HG03442 (cell line): ENCODE results near the gene TMED10.
"Not testable (repeated sequence)": the region's sequence is repeated elsewhere in the genome, so short reads cannot be mapped to it uniquely, and the experiment has no call there.

Experiments used
- ATAC-seq: cut with Tn5 transposase; IDR thresholded peaks from one replicate; pipeline ENCODE4 v1.9.1; 2021; ENCODE audit warnings: mild to moderate bottlenecking, moderate library complexity; ENCODE audit not compliant: unreplicated experiment

Gene TMED10

DNA sequence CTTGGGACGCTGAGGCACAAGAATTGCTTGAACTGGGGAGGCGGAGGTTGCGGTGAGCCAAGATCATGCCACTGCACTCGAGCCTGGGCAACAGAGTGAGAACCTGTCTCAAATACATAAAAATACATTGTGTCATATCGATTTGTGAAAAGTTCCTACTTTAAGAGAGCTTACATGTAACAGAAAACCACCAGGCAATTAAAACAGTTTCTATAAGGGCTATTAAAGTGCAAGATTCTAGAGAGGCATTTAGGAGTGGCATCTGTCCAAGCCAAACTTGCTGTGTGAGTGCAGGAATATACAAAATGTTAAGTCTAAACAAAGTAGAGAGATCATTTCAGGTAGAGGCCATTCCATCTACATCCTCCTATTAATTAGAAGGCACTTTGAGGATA lies 47.8 kb downstream of the TMED10 start:
- no peak for ATAC-seq

DNA sequence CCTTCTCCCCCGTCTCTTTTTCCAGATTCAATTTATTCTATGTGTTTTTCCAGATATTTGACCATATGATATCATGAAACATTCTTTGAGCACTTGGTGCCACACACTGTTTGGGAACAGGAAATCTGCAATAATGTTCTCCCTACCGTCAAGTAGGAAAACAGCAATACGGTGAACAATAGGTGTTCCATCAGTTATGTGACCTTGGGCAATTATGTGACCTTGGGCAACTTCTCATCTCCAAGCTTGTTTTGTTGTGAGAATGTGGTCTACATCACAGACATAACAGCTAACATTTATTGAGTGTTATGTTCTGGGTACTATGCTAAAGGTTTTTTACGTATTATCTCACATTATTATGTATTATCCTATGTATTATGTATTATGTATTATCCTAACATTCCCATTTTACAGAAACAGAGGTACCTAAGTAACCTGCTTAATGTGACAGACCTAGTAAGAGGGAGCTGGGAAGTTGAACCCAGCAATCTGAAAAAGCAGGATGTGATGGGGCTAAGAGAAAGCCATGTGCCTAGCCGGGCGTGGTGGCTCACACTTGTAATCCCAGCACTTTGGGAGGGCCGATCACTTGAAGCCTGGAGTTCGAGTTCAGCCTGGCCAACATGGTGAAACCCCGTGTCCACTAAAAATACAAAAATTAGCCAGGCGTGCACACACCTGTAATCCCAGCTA lies 48.4 kb downstream of the TMED10 start:
- no peak for ATAC-seq

DNA sequence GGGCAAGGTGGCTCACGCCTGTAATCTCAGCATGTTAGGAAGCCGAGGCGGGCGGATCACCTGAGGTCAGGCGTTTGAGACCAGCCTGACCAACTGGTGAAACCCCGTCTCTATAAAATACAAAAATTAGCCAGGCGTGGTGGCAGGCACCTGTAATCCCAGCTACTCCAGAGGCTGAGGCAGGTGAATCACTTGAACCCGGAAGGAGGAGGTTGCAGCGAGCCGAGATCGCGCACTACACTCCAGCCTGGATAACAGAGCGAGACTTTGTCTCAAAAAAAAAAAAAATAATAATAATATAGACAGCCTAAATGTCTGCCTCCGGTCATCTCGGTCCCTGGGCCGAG lies 49.0 kb downstream of the TMED10 start:
- not testable (repeated sequence) for ATAC-seq

GRCh38 chr14:75126679-75127473 lies 49.5 kb downstream of the TMED10 start, which contains the start of gene NEK9:
TSS of gene NEK9 (minus strand) at chr14:75127048. CDS start at chr14:75126921, 127 bp downstream.
- peak; percentile 84 for ATAC-seq

GRCh38 chr14:75126121-75126544 lies 50.3 kb downstream of the TMED10 start:
- ATAC-seq = no peak

DNA sequence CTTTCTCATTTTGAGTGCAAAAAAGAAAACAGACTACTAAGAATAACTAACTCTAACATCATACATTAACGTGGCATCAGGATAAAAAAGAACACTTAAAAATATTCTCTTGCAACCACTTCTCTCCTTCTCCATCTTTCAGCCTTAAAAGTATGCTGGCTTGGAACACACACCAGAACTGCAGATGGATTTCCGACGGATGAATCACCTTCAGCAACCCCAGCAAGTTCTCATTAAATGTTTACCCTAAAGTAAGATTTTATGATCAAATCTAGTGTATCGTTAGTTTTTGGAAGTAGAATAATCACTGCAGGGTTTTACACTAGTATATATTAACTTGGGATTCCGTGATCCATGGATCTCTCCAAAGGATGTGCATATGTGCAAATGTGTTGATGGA lies 50.8 kb downstream of the TMED10 start:
- no peak for ATAC-seq

DNA sequence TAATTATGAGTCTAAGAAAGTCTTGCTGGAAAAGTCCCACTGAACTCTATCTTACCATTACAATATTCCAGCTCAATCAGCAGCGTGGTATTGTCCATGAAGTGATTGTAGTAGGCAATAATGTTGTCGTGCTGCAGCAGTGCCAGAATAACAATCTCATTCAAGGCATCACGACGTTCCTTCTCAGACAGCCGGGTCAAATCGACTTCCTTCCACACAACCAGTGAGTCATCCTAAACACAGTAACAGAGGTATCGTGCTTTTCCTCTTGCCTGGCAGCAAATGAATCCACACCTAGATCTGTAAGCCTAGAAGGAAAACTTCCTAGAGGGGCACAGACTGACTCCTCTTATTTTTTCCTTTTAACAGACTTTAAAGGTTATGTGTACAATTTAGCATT lies 52.4 kb downstream of the TMED10 start:
- ATAC-seq = no peak

GRCh38 chr14:75121552-75121951 lies 54.9 kb downstream of the TMED10 start:
- ATAC-seq = no peak

- no peak for ATAC-seq
Observed at GRCh38 chr14:75120541-75121291, 55.7 kb downstream of the TMED10 start.

DNA sequence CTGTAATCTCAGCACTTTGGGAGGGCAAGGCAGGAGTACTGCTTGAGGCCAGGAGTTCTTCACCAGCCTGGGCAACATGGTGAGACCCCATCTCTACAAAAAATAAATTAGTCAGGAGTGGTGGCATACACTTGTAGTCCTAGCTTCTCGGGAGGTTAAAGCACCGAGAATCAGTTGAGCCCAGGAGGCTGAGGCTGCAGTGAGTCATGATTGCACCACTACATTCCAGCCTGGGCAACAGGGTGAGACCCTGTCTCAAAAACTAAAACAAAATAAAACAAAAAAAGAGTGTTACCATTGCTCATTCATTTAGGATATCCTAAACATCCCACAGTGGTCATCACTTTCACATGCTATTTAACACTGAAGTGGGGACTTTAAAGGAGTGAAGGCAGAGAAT lies 57.4 kb downstream of the TMED10 start:
- ATAC-seq = no peak

GRCh38 chr14:75113932-75114539 lies 62.4 kb downstream of the TMED10 start:
- ATAC-seq = no peak

DNA sequence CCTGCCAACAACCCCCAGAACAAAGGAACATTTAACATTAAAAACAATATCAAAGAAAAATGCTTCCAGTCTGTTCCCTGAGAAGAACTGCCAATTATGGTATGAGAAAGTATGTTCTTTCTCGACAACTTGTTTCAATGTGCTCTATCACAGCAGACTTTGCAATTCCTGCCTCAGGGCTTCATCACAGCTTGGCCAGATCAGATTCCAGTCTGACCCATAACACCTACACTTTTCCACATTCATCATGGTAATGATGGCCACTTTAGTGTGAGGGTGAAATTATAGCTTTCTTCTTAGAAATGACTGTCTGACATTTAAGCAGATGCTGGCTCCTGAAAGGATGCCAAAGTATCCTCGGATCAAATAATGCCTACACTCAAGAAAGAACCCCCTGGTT lies 66.5 kb downstream of the TMED10 start:
- ATAC-seq = no peak

- no peak for ATAC-seq
Observed at GRCh38 chr14:75107186-75107585, 69.2 kb downstream of the TMED10 start.

GRCh38 chr14:75101491-75101890 lies 74.9 kb downstream of the TMED10 start:
- ATAC-seq = no peak

GRCh38 chr14:75098682-75099081 lies 77.7 kb downstream of the TMED10 start:
- no peak for ATAC-seq

DNA sequence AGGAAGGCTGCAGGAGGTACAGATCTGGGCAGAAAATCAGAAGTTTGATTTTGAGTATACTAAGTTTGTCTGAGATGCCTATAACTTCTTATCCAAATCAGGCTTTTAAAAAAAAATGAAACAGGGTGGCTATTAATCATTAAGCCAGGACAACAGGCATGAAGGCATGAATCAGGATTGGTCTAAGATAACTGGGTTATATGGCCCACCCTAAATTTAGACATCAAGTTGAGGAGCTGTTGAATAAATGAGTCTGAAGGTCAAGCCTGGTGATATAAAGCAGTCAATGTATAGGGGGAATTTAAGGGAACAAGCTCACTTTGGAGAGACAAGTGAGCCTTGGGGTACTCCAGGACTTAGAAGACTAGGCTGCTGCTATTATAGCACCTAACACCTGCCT lies 78.2 kb downstream of the TMED10 start:
- ATAC-seq = no peak

GRCh38 chr14:75096959-75097358 lies 79.5 kb downstream of the TMED10 start:
- ATAC-seq = no peak

DNA sequence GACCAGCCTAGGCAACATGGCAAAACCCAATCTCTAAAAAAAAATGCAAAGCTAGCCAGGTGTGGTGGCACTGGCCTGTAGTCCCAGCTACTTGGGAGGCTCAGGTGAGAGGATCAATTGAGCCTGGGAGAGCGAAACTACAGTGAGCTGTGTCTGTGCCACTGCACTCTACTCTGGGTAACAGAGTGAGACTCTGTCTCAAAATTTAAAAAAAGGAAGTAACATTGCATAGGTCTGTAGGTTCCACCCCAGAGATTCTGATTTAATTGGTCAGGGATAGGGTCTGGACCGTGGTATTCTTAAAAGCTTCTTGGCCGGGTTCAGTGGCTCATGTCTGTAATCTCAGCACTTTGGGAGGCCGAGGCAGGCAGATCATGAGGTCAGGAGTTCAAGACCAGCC lies 80.7 kb downstream of the TMED10 start:
- no peak for ATAC-seq

- no peak for ATAC-seq
Observed at GRCh38 chr14:75094896-75095295, 81.5 kb downstream of the TMED10 start.

DNA sequence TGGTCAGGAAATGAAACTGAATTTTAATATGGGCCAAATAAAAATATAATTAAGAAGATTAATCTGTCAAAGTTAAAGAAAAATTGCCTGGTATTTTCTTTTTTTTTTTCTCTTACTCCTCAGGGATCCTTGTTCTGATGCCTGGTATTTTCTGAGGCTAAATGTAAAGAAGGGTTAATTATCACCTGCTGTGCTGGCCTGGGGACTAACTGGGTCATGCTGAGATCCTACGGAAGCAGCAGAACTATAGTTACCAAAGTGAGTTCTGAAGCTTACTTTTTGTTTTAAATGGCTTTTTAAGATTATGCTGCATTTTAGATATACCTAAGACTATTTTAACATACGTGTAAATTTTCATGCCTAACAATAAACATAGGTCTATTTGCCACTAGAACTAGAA lies 83.7 kb downstream of the TMED10 start:
- no peak for ATAC-seq

- no peak for ATAC-seq
Observed at GRCh38 chr14:75091251-75091650, 85.2 kb downstream of the TMED10 start.
